VCaP (cell line): ENCODE results near the gene ATXN7L3.

Experiments
- H3K27ac ChIP-seq: fragments of 450-650 bp; 2 replicates; pipeline ENCODE4 v1.5.1; 2017
- TF ChIP-seq, protein P1 (sequence below): fragments of 450-650 bp; conservative IDR thresholded peaks from 2 replicates; pipeline ENCODE4 v1.5.1; 2017; ENCODE audit warnings: mild to moderate bottlenecking, moderate library complexity

ATXN7L3 gene

DNA sequence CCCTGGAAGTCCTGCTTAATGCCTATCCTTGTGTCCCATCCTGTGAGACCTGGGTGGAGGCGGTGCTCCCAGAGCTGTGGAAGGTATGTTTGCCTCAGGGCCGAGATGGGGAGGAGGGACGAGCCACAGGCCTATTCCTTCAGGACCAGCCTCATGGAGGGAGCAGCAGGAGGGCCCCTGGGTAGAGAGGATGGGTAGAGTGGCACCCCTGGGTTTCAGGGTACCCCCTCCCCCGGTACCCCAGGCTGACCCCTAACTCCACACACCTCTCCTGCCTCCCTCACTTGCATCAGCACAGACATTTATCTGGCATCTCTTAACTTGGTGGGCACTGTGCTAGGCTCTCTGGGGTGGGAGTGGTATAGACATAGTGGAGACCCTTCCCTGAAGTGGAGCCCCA, 22.0 kb downstream of the ATXN7L3 start:
- TF ChIP-seq, protein P1, sequence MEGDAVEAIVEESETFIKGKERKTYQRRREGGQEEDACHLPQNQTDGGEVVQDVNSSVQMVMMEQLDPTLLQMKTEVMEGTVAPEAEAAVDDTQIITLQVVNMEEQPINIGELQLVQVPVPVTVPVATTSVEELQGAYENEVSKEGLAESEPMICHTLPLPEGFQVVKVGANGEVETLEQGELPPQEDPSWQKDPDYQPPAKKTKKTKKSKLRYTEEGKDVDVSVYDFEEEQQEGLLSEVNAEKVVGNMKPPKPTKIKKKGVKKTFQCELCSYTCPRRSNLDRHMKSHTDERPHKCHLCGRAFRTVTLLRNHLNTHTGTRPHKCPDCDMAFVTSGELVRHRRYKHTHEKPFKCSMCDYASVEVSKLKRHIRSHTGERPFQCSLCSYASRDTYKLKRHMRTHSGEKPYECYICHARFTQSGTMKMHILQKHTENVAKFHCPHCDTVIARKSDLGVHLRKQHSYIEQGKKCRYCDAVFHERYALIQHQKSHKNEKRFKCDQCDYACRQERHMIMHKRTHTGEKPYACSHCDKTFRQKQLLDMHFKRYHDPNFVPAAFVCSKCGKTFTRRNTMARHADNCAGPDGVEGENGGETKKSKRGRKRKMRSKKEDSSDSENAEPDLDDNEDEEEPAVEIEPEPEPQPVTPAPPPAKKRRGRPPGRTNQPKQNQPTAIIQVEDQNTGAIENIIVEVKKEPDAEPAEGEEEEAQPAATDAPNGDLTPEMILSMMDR, result no peak

DNA sequence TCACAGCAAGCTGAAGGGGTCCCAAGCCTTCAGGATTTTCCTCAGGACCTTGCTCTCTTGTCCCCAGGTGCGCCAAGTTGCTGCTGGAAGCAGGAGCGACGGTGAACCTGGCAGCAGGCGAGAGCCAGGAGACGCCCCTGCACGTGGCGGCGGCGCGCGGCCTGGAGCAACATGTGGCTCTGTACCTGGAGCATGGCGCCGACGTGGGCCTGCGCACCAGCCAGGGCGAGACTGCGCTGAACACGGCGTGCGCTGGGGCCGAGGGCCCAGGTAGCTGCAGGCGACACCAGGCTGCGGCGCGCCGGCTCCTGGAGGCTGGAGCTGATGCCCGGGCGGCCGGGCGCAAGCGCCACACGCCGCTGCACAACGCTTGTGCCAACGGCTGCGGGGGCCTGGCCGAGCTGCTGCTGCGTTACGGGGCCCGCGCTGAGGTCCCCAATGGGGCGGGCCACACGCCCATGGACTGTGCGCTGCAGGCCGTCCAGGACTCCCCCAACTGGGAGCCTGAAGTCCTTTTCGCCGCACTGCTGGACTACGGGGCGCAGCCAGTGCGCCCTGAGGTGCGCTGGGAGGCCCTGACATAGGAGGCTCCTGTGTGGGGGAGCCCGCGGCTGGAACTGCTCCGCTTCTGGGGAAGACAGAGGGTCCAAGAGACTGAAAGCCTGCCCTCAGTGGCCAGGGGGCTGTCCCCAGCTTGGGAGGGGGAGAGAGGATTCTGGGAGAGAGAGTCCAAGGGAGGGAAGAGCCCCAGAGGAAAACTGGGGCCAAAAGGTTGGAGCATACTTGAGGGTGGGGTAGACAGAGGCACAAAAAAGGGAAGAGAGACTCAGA, 22.8 kb downstream of the ATXN7L3 start:
- TF ChIP-seq, protein P1, result no peak
- H3K27ac ChIP-seq, result no peak overlapping the region

More for the DNA sequence above, 22.0 kb downstream of the ATXN7L3 start:
- no peak overlapping the region for H3K27ac ChIP-seq

DNA sequence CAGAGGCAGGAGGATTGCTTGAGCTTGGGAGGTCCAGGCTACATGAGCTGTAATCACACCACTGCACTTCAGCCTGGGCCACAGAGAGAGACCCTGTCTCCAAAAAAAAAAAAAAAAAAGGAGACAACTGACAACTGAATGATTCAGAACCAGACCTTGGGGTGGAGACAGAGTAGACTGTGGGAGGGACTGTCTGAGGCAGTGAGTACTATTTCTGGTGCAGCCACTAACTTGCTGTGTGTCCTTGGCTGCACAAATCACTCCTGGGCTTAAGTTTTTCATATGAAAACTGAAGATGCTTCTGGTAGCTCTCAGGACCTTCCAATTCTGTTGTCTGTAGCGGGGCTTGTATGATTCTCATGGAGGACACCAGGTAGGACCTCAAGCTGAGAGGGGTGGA, 23.4 kb downstream of the ATXN7L3 start:
- no peak overlapping the region for H3K27ac ChIP-seq
- TF ChIP-seq, protein P1, result no peak

DNA sequence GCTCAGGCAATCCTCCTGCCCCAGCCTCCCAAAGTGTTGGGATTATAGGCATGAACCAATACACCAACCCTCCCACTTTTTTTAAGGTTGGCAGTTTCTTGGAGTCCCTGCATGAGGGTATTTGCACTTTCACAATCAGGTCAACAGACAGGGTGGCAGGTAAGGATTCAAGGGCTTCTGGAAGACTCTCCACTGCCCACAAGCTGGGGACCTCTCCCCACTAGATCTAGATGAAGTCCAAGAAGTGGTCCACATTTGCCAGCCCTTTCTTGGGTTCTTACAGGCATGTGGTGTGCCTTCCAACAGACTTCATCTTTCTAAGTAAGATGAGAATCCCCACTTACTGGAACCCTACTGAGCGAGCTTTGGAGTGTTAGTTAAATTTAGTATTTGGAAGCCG, 25.3 kb downstream of the ATXN7L3 start:
- H3K27ac ChIP-seq, result no peak overlapping the region
- TF ChIP-seq, protein P1, result no peak

DNA sequence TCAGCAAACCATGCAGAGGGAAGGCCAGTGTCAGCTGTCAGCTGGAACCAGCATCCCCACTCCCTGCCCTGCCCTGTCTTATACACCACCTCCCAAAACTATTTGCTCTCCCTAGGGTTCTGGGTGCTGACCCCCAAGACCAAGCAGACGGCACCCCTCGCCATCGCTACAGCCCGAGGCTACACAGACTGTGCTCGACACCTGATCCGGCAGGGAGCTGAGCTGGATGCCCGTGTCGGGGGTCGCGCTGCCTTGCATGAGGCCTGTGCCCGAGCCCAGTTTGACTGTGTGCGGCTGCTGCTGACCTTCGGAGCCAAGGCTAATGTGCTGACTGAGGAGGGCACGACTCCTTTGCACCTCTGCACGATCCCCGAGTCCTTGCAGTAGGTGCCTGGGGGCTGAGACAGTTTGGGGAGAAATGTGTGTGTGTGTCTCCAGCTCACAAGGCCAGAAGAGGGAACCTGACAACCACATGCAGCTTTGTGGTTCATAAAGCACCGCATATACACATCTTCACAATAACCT, 27.7 kb downstream of the ATXN7L3 start:
- TF ChIP-seq, protein P1, result no peak
- peak overlapping the region; percentile 63 for H3K27ac ChIP-seq

DNA sequence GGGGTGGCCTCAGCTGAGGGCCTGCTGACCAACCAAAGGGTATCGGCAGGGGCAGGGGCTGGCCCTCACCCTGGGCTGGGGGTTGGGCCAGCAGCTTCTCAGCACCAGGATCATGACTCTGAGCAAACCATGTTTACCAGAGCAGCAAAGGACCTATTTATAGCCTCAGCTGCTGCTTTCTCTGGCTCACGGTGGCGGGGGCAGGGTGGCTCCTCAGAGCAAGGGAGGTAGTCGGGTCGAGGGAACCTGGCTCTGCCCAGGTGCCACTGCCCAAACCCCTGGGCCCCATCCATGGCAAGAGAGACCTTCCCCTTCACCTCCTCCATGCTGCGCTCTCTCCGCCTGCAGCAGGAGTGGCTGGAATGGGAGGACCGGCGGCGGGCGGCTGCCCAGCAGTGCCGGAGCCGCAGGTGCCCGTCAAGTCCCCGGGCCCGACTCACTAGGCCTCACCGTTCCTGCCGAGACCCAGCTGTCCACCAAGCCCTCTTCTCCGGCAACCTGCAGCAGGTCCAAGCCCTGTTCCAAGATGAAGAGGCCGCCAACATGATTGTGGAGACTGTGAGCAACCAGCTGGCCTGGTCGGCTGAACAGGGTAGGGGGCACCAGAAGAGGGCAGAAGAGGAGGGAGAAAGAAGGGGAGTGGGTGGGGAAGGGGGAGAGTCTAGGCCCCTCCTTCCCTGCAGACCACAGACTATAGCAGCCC, 29.0 kb downstream of the ATXN7L3 start, which contains the start of gene ASB16:
Gene ASB16, plus strand, starts transcription at position 206 of the 703 bp plus-strand sequence. Its CDS starts 86 bp downstream, at position 292.
- TF ChIP-seq, protein P1, result no peak
- H3K27ac ChIP-seq, result peak within 1 kb of the TSS; percentile 63

DNA sequence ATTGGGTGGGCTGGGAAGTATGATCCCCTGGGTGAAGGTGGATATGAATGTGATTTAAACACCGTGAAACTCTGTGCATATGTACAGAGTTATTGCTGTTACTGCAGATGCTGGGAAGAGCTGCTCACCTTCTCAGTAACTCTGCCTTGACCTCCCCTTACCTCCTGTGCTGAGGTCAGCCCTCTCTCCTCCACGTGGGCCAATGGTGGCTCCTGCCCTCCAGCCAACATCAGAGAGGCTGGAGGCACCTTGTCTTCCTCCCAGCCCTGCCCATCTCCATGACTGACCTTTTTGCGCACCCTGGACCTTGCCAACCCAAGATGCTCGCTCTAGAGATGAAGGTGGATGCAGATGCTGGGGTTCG, 29.6 kb downstream of the ATXN7L3 start:
- H3K27ac ChIP-seq, result peak overlapping the region; percentile 63

More for the DNA sequence above, 29.6 kb downstream of the ATXN7L3 start:
- TF ChIP-seq, protein P1, result no peak
